Mammary epithelial cell (primary cell): ENCODE results near the gene NEUROD1.

ENCODE experiments used
- CTCF ChIP-seq, 2 donors: IDR thresholded peaks in 1 of 2; conservative IDR thresholded peaks in 1 of 2; 2 replicates each; pipeline ENCODE4 v1.5.1; 2011 to 2012; ENCODE audit warnings: inconsistent platforms in 2 of 2, low read length in 2 of 2, mild to moderate bottlenecking in 2 of 2, control low read depth in 1 of 2, low read depth in 1 of 2; ENCODE audit not compliant: insufficient read depth in 1 of 2; ENCODE audit errors: extremely low read depth in 1 of 2
- EZH2 ChIP-seq: IDR thresholded peaks from 2 replicates; pipeline ENCODE4 v1.6.1; 2012; ENCODE audit warnings: low read length, inconsistent platforms, borderline replicate concordance

DNA sequence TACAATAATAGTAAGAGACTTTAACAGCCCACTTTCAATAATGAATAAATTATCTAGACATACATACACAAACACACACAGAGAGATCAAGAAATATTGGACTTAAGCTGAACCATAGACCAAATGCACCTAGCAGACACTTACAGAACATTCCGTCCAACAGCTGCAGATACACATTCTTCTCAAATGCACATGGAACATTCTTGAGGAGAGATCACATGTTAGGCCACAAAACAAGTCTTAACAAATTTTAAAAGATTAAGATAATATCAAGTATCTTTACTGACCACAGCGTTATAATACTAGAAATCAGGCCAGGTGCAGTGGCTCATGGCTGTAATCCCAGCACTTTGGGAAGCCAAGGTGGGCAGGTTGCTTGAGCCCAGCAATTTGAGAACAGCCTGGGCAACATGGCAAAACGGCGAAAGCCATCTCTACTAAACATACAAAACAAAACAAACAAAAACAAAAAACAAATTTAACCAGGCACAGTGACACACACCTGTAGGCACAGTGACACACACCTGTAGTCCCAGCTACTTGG, 30.8 kb downstream of the NEUROD1 start:
- no peak for TF ChIP-seq CTCF (conservative IDR thresholded peaks at IDR 0.05 in 1 of 2, IDR thresholded peaks at IDR 0.05 in 1 of 2; ENCODE audit: extremely low read depth in 1 of 2, insufficient read depth in 1 of 2, low read depth in 1 of 2, low read length in 2 of 2)
- no peak for TF ChIP-seq EZH2
